IMR-90 (cell line): ENCODE measurements around the gene DOK1. TPM values are rescaled to one million over a fixed set of nuclear protein-coding genes. Genes with fewer than 3 reads are reported as not detected.

Experiments
- ATAC-seq: fragments of 200-7000 bp; cut with Tn5 transposase; 2 replicates; pipeline ENCODE4 v1.9.1; 2020; ENCODE audit warnings: low read depth, mild to moderate bottlenecking, moderate library complexity
- BruUV-seq: library from RNA; stranded (reverse); fragments of 400-500 nt; replicated peaks from 2 replicates; lab custom pipeline; 2021; lab: Mats Ljungman, UMichigan
- CTCF ChIA-PET: fragments of 300-600 bp; formaldehyde crosslinking; extraction: SDS; loops from one replicate; lab custom pipeline; 2021; ENCODE audit warnings: antibody characterized with exemption; lab: Yijun Ruan, JAX
- POLR2A ChIA-PET: fragments of 300-600 bp; sonication (Branson Sonifier 250); formaldehyde crosslinking; loops from one replicate; lab custom pipeline; 2022; ENCODE audit warnings: antibody characterized with exemption; ENCODE audit not compliant: unreplicated experiment; lab: Charles Lee
- DNase-seq: peaks from one replicate; pipeline ENCODE4 v3.0.0; 2013
- H2AFZ ChIP-seq: replicated peaks from 2 replicates; pipeline ENCODE3; 2013; ENCODE audit warnings: low read length, mild to moderate bottlenecking; ENCODE audit not compliant: poor library complexity
- H2AK5ac ChIP-seq: 2 replicates; pipeline ENCODE4 v1.6.1; 2013; ENCODE audit warnings: low read depth, low read length, inconsistent platforms
- H2AK9ac ChIP-seq: replicated peaks from 2 replicates; pipeline ENCODE3; 2013; ENCODE audit warnings: mild to moderate bottlenecking, low read depth, low read length, moderate library complexity; ENCODE audit not compliant: poor library complexity
- H2BK120ac ChIP-seq: 2 replicates; pipeline ENCODE4 v1.6.1; 2013; ENCODE audit warnings: low read depth, low read length, inconsistent platforms
- H2BK15ac ChIP-seq: 3 replicates; pipeline ENCODE4 v1.6.1; 2013; ENCODE audit warnings: low read depth, low read length, inconsistent platforms
- H2BK20ac ChIP-seq: 2 replicates; pipeline ENCODE4 v1.6.1; 2013; ENCODE audit warnings: low read depth, mild to moderate bottlenecking, inconsistent platforms, low read length, moderate library complexity
- H2BK5ac ChIP-seq: 2 replicates; pipeline ENCODE4 v1.6.1; 2013; ENCODE audit warnings: mild to moderate bottlenecking, low read depth, low read length, inconsistent platforms; ENCODE audit not compliant: poor library complexity, severe bottlenecking
- H3K14ac ChIP-seq: replicated peaks from 2 replicates; pipeline ENCODE4 v1.6.1; 2013; ENCODE audit warnings: low read depth, low read length, inconsistent platforms
- H3K18ac ChIP-seq: 2 replicates; pipeline ENCODE4 v1.6.1; 2013; ENCODE audit warnings: low read depth, low read length, control low read depth
- H3K23ac ChIP-seq: 2 replicates; pipeline ENCODE4 v1.6.1; 2013; ENCODE audit warnings: low read depth, low read length, inconsistent platforms
- H3K27ac ChIP-seq: 2 replicates; pipeline ENCODE4 v1.5.1; 2013; ENCODE audit warnings: mild to moderate bottlenecking, control low read depth, low read length; ENCODE audit not compliant: insufficient read depth
- H3K27me3 ChIP-seq: 2 replicates; pipeline ENCODE4 v1.6.1; 2013; ENCODE audit warnings: low read length; ENCODE audit not compliant: control insufficient read depth, insufficient read depth
- H3K36me3 ChIP-seq: 2 replicates; pipeline ENCODE4 v1.6.1; 2013; ENCODE audit warnings: low read length, mixed read lengths; ENCODE audit not compliant: control insufficient read depth, insufficient read depth
- H3K4ac ChIP-seq: 2 replicates; pipeline ENCODE4 v1.6.1; 2013; ENCODE audit warnings: low read depth, low read length, inconsistent platforms
- H3K4me1 ChIP-seq: 2 replicates; pipeline ENCODE4 v1.6.1; 2013; ENCODE audit warnings: low read length, mixed read lengths; ENCODE audit not compliant: control insufficient read depth, insufficient read depth
- H3K4me2 ChIP-seq: 2 replicates; pipeline ENCODE4 v1.6.1; 2013; ENCODE audit warnings: low read depth, mild to moderate bottlenecking, control low read depth, low read length, moderate library complexity
- H3K4me3 ChIP-seq: 2 replicates; pipeline ENCODE4 v1.5.1; 2013; ENCODE audit warnings: low read depth, mild to moderate bottlenecking, control low read depth, low read length, moderate library complexity; ENCODE audit not compliant: insufficient read depth
- H3K56ac ChIP-seq: 2 replicates; pipeline ENCODE4 v1.6.1; 2013; ENCODE audit warnings: low read length, inconsistent platforms; ENCODE audit not compliant: insufficient read depth; ENCODE audit errors: extremely low read depth
- H3K79me1 ChIP-seq, 2 experiments: 2 replicates each; pipeline ENCODE4 v1.6.1; 2013; ENCODE audit warnings: low read length in 2 of 2, inconsistent platforms in 1 of 2, low read depth in 1 of 2
- H3K9ac ChIP-seq: 2 replicates; pipeline ENCODE4 v1.6.1; 2013; ENCODE audit warnings: low read depth, low read length, control low read depth
- H3K9me1 ChIP-seq: 2 replicates; pipeline ENCODE4 v1.6.1; 2013; ENCODE audit warnings: low read length, inconsistent platforms; ENCODE audit not compliant: insufficient read depth
- H3K9me3 ChIP-seq: 2 replicates; pipeline ENCODE4 v1.6.1; 2013; ENCODE audit warnings: low read length; ENCODE audit not compliant: control insufficient read depth, insufficient read depth
- H4K20me1 ChIP-seq: 2 replicates; pipeline ENCODE4 v1.6.1; 2013; ENCODE audit warnings: low read length, inconsistent platforms; ENCODE audit not compliant: insufficient read depth
- H4K5ac ChIP-seq: 2 replicates; pipeline ENCODE4 v1.6.1; 2013; ENCODE audit warnings: mild to moderate bottlenecking, low read depth, low read length, control low read depth
- H4K8ac ChIP-seq, 2 experiments: 2 replicates each; pipeline ENCODE4 v1.6.1; 2013; ENCODE audit warnings: low read depth in 2 of 2, low read length in 2 of 2, control low read depth in 1 of 2, inconsistent platforms in 1 of 2
- H4K91ac ChIP-seq: 2 replicates; pipeline ENCODE4 v1.6.1; 2013; ENCODE audit warnings: low read depth, low read length, inconsistent platforms; ENCODE audit not compliant: insufficient read depth
- BHLHE40 ChIP-seq: fragments of 150-350 bp; IDR thresholded peaks from 2 replicates; pipeline ENCODE4 v1.6.1; 2016; ENCODE audit warnings: mild to moderate bottlenecking, low read depth, low read length
- CEBPB ChIP-seq: IDR thresholded peaks from 2 replicates; pipeline ENCODE4 v1.6.1; 2012; ENCODE audit warnings: low read depth, low read length, improper control_type of control experiment
- CHD1 ChIP-seq: IDR thresholded peaks from 2 replicates; pipeline ENCODE4 v1.6.1; 2012; ENCODE audit warnings: low read depth, low read length, improper control_type of control experiment
- CTCF ChIP-seq: conservative IDR thresholded peaks from 2 replicates; pipeline ENCODE4 v1.5.1; 2012; ENCODE audit warnings: mild to moderate bottlenecking, low read depth, low read length, improper control_type of control experiment
- ELK1 ChIP-seq: fragments of 150-350 bp; IDR thresholded peaks from 2 replicates; pipeline ENCODE4 v1.6.1; 2016; ENCODE audit warnings: low read depth, mild to moderate bottlenecking, low read length, moderate library complexity, borderline replicate concordance
- FOS ChIP-seq: fragments of 150-350 bp; IDR thresholded peaks from 2 replicates; pipeline ENCODE4 v1.6.1; 2016; ENCODE audit warnings: low read depth, low read length
- MAZ ChIP-seq: IDR thresholded peaks from 2 replicates; pipeline ENCODE4 v1.6.1; 2012; ENCODE audit warnings: low read depth, mild to moderate bottlenecking, low read length, improper control_type of control experiment, moderate library complexity, borderline replicate concordance
- MXI1 ChIP-seq: IDR thresholded peaks from 2 replicates; pipeline ENCODE4 v1.6.1; 2012; ENCODE audit warnings: low read depth, mild to moderate bottlenecking, low read length, moderate library complexity, borderline replicate concordance
- NFE2L2 ChIP-seq: fragments of 150-350 bp; IDR thresholded peaks from 2 replicates; pipeline ENCODE4 v1.6.1; 2016; ENCODE audit warnings: low read depth, mild to moderate bottlenecking, low read length
- POLR2A ChIP-seq: IDR thresholded peaks from 2 replicates; pipeline ENCODE4 v1.6.1; 2012; ENCODE audit warnings: mild to moderate bottlenecking, low read depth, low read length
- RFX5 ChIP-seq: IDR thresholded peaks from 2 replicates; pipeline ENCODE4 v1.8.0; 2012; ENCODE audit warnings: low read depth, mild to moderate bottlenecking, low read length, moderate library complexity
- SMC3 ChIP-seq: fragments of 150-350 bp; IDR thresholded peaks from 2 replicates; pipeline ENCODE4 v1.6.1; 2016; ENCODE audit warnings: low read depth, mild to moderate bottlenecking, antibody characterized with exemption, low read length, moderate library complexity
- USF2 ChIP-seq: fragments of 150-350 bp; IDR thresholded peaks from 2 replicates; pipeline ENCODE4 v1.6.1; 2017; ENCODE audit warnings: mild to moderate bottlenecking, antibody characterized with exemption, low read length, low read depth
- WGBS, 2 experiments: methylation state at CpG; one replicate each; pipeline versions ENCODE4 v1.1.5 to v1.1.7; 2013; ENCODE audit warnings: missing lambda C conversion rate in 2 of 2; ENCODE audit not compliant: insufficient read length in 1 of 2; ENCODE audit errors: extremely low coverage in 2 of 2; 5-methylcytosine and 5-hydroxymethylcytosine counted together
- dilution Hi-C: fragments of 300-500 bp; cut with HindIII; formaldehyde crosslinking; loops from one replicate; pipeline ENCODE4 v1.14.3; 2018; ENCODE audit warnings: low sequenced_read_pairs; ENCODE audit not compliant: unreplicated experiment
- in situ Hi-C: fragments of 300-500 bp; cut with MboI; formaldehyde crosslinking; loops from 3 replicates; pipeline ENCODE4 v1.14.3; 2019; ENCODE audit warnings: low sequenced_read_pairs, inconsistent platforms, mixed read lengths
- intact Hi-C: fragments of 100-400 bp; cut with micrococcal nuclease; formaldehyde crosslinking; loops from 2 replicates; pipeline ENCODE4 v1.10.0; 2022
- polyA plus RNA-seq, 3 experiments: library from polyadenylated mRNA; depleted of rRNA; stranded (reverse); fragments of >200 nt; gene quantifications; 2 replicates each; pipeline ENCODE4 v1.2.3, GENCODE V29; 2012; ENCODE audit warnings: low replicate concordance in 1 of 3
- total RNA-seq: library from RNA; depleted of rRNA; stranded (reverse); fragments of >200 nt; gene quantifications from 2 replicates; pipeline ENCODE4 v1.2.3, GENCODE V29; 2012

DOK1 gene
- total and polyA plus RNA-seq, 2 of the 4 experiments (the other 2 are of a cell fraction): 15.4 to 17.6 TPM

- POLR2A ChIA-PET: interaction anchor here (1.5 kb wide), 1 partner anchor 15 kb away, joined by 3 read pairs; no protein-coding TSS in a partner anchor
- no peak for TF ChIP-seq USF2
- TF ChIP-seq RFX5: no peak
- TF ChIP-seq MXI1: no peak
- TF ChIP-seq CEBPB: no peak
- no peak for TF ChIP-seq NFE2L2
- no peak for TF ChIP-seq SMC3
- TF ChIP-seq BHLHE40: no peak
- no peak for TF ChIP-seq CHD1
- TF ChIP-seq CTCF: no peak
- TF ChIP-seq ELK1: no peak
- no peak for TF ChIP-seq POLR2A
- no peak for TF ChIP-seq MAZ
- no peak for TF ChIP-seq FOS
Observed at GRCh38 chr2:74551942-74552913, 2.3 kb upstream of the DOK1 start.

More at GRCh38 chr2:74551942-74552913, 2.3 kb upstream of the DOK1 start:
- H2AK9ac ChIP-seq: peak overlapping the region; percentile 97
- H4K20me1 ChIP-seq: no peaks in the 10 kb centered on the region; the same call in 1 of the 2 replicates
- WGBS, 2 experiments: 79% methylated on average over 13 of the region's 21 CpGs; no CpG with 5 or more reads in 1 of the 2 experiments
- peak overlapping the region; percentile 98 for H2AFZ ChIP-seq
- no TSS peak for BruUV-seq
- dilution Hi-C loops: no loop called here
- H3K9me3 ChIP-seq: no peaks in the 10 kb centered on the region
- peak overlapping the region; percentile 90 for H2AK5ac ChIP-seq
- H3K4ac ChIP-seq: peak overlapping the region; percentile 98
- DNase-seq (no peak), ATAC-seq (no peak)
- CTCF ChIA-PET: no interaction called here
- peak overlapping the region; percentile 90 for H3K9ac ChIP-seq
- peak overlapping the region; percentile 91 for H3K27ac ChIP-seq
- peak overlapping the region; percentile 77; the same call in 1 of the 2 replicates for H3K18ac ChIP-seq
- H3K23ac ChIP-seq: peak overlapping the region; percentile 94
- H3K4me1 ChIP-seq: peaks cover 24% of the 10 kb centered on the region
- H4K8ac ChIP-seq: peak overlapping the region in 1 of 2 experiments; percentile 94; a peak in 2 of 4 replicates
- intact Hi-C loops: no loop called here
- H4K5ac ChIP-seq: peak overlapping the region; percentile 97; the same call in 1 of the 2 replicates
- H2BK5ac ChIP-seq: peak overlapping the region; percentile 87
- in situ Hi-C loops: no loop called here
- H3K56ac ChIP-seq: peak overlapping the region; percentile 36
- H2BK20ac ChIP-seq: peak overlapping the region; percentile 32; the same call in 1 of the 2 replicates
- H2BK120ac ChIP-seq: peak overlapping the region; percentile 84
- H2BK15ac ChIP-seq: peak overlapping the region; percentile 3; the same call in 1 of the 3 replicates
- peaks cover 20 to 75% of the 10 kb centered on the region in 2 experiments for H3K79me1 ChIP-seq
- peaks cover 25% of the 10 kb centered on the region for H3K36me3 ChIP-seq
- peak overlapping the region; percentile 87 for H3K4me2 ChIP-seq
- peak overlapping the region; percentile 98 for H4K91ac ChIP-seq
- H3K27me3 ChIP-seq: no peaks in the 10 kb centered on the region
- H3K14ac ChIP-seq: peak overlapping the region; percentile 98
- H3K4me3 ChIP-seq: peak overlapping the region; percentile 78; the same call in 1 of the 2 replicates
- peaks cover 16% of the 10 kb centered on the region; the same call in 1 of the 2 replicates for H3K9me1 ChIP-seq
